HEK293 (cell line): ENCODE measurements around the gene IL10RB.

Source experiments
- CTCF ChIA-PET: fragments of 350-600 bp; formaldehyde crosslinking; extraction: SDS; loops from one replicate; lab custom pipeline; 2021; ENCODE audit warnings: antibody characterized with exemption; lab: Yijun Ruan, JAX
- POLR2A ChIA-PET: fragments of 300-600 bp; formaldehyde crosslinking; extraction: SDS; loops from one replicate; lab custom pipeline; 2020; ENCODE audit warnings: antibody characterized with exemption, inconsistent platforms; lab: Yijun Ruan, JAX
- H3K27ac ChIP-seq: fragments of 200-500 bp; sonication (Bioruptor generic); 2 replicates; pipeline ENCODE4 v1.5.1; 2014; ENCODE audit warnings: low read depth, low read length, control low read depth, inconsistent platforms; ENCODE audit errors: extremely low read depth
- H3K36me3 ChIP-seq, 2 experiments: fragments of 200-500 bp in 1 of 2; sonication (Bioruptor generic) in 1 of 2; 1 replicate in 1 of 2; 2 replicates in 1 of 2; pipeline ENCODE4 v1.5.1; 2014 to 2017; ENCODE audit warnings: inconsistent platforms in 2 of 2, low read length in 2 of 2; ENCODE audit not compliant: control insufficient read depth in 2 of 2, insufficient read depth in 1 of 2
- H3K4me1 ChIP-seq: fragments of 200-500 bp; sonication (Bioruptor generic); 2 replicates; pipeline ENCODE4 v1.5.1; 2014; ENCODE audit warnings: mild to moderate bottlenecking, low read length, inconsistent platforms; ENCODE audit not compliant: control insufficient read depth, insufficient read depth
- H3K4me3 ChIP-seq: 2 replicates; pipeline ENCODE4 v1.5.1; 2011; ENCODE audit warnings: low read depth, mild to moderate bottlenecking, control low read depth, low read length, moderate library complexity
- H3K9me3 ChIP-seq: fragments of 200-500 bp; sonication (Bioruptor generic); 2 replicates; pipeline ENCODE4 v1.5.1; 2014; ENCODE audit warnings: low read depth, low read length, inconsistent platforms; ENCODE audit not compliant: control insufficient read depth, insufficient read depth
- GLIS1 ChIP-seq: fragments of 450-650 bp; formaldehyde crosslinking; IDR thresholded peaks from 2 replicates; pipeline ENCODE4 v1.5.1; 2016; ENCODE audit warnings: missing biosample characterization, missing genetic modification characterization
- KLF10 ChIP-seq: fragments of 450-650 bp; IDR thresholded peaks from 2 replicates; pipeline ENCODE4 v1.5.1; 2018; ENCODE audit warnings: missing biosample characterization, mild to moderate bottlenecking, missing genetic modification characterization
- RBAK ChIP-seq: fragments of 450-650 bp; formaldehyde crosslinking; IDR thresholded peaks from 2 replicates; pipeline ENCODE4 v1.5.1; 2016; ENCODE audit warnings: missing biosample characterization, missing genetic modification characterization
- SCRT1 ChIP-seq: fragments of 450-650 bp; formaldehyde crosslinking; IDR thresholded peaks from 2 replicates; pipeline ENCODE4 v1.5.1; 2016; ENCODE audit warnings: missing biosample characterization, missing genetic modification characterization, borderline replicate concordance
- SCRT2 ChIP-seq: fragments of 450-650 bp; formaldehyde crosslinking; IDR thresholded peaks from 2 replicates; pipeline ENCODE4 v1.5.1; 2016; ENCODE audit warnings: missing biosample characterization, missing genetic modification characterization
- SETDB1 ChIP-seq: IDR thresholded peaks from one replicate; pipeline ENCODE4 v1.6.1; 2017; ENCODE audit warnings: mild to moderate bottlenecking, low read length, moderate library complexity, mixed read lengths; ENCODE audit not compliant: insufficient read length
- ZIC2 ChIP-seq: fragments of 450-650 bp; formaldehyde crosslinking; IDR thresholded peaks from 2 replicates; pipeline ENCODE4 v1.5.1; 2016; ENCODE audit warnings: missing biosample characterization, missing genetic modification characterization
- ZNF121 ChIP-seq: fragments of 450-650 bp; formaldehyde crosslinking; IDR thresholded peaks from 2 replicates; pipeline ENCODE4 v1.5.1; 2016; ENCODE audit warnings: missing biosample characterization, missing genetic modification characterization
- ZNF239 ChIP-seq: fragments of 450-650 bp; formaldehyde crosslinking; IDR thresholded peaks from 2 replicates; pipeline ENCODE4 v1.5.1; 2016; ENCODE audit warnings: missing biosample characterization, missing genetic modification characterization
- ZNF274 ChIP-seq, 2 experiments: fragments of 200-500 bp in 1 of 2; fragments of 450-650 bp in 1 of 2; sonication (Bioruptor generic) in 1 of 2; formaldehyde crosslinking in 1 of 2; IDR thresholded peaks; 2 replicates each; pipeline versions ENCODE4 v1.5.1 to v1.6.1; 2014 to 2016; ENCODE audit warnings: borderline replicate concordance in 1 of 2, inconsistent platforms in 1 of 2, low read length in 1 of 2, missing biosample characterization in 1 of 2, missing genetic modification characterization in 1 of 2
- ZNF335 ChIP-seq: fragments of 450-650 bp; formaldehyde crosslinking; conservative IDR thresholded peaks from 2 replicates; pipeline ENCODE4 v1.5.1; 2016; ENCODE audit warnings: missing biosample characterization, missing genetic modification characterization
- ZNF404 ChIP-seq: fragments of 450-650 bp; formaldehyde crosslinking; IDR thresholded peaks from 2 replicates; pipeline ENCODE4 v1.5.1; 2017; ENCODE audit warnings: missing biosample characterization, missing genetic modification characterization
- ZNF623 ChIP-seq: fragments of 450-650 bp; formaldehyde crosslinking; IDR thresholded peaks from 2 replicates; pipeline ENCODE4 v1.5.1; 2016; ENCODE audit warnings: missing biosample characterization, missing genetic modification characterization
- ZNF639 ChIP-seq: fragments of 450-650 bp; formaldehyde crosslinking; IDR thresholded peaks from 2 replicates; pipeline ENCODE4 v1.5.1; 2016; ENCODE audit warnings: missing biosample characterization, missing genetic modification characterization

Gene IL10RB

DNA sequence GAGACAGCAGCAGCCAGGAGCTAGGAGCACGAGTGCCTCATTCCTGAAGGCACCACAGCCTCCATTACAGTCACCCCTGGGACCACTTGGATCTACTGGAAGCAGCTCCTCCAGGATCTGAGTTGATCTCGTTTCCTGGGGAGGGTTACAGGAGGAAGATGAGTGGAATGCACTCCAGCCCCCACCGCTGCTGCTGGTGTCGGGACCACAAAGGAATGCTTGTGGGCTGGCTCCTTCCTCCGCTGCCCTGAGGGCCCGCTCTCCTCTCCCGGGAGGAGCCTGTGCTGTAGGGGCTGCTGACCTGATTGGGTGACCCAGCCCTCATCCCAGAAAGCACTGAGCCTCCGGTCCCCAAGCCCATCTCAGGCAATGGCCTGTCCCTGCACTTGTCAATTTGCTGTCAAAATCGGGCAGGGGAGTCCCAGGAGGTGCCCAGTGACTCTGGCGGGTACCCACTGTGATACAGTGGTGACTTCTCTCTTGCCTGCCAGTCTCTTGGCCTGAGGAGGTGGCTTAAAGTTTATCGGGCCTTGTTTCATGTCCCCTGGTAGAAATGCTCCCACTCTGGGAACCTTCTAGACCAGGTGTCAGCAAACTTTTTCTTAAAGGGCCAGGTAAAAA, 23.1 kb downstream of the IL10RB start:
- Histone ChIP-seq H3K4me3 (no peak overlapping the region), H3K4me1 (peaks cover 11% of the 10 kb centered on the region), H3K9me3 (no peaks in the 10 kb centered on the region), H3K36me3 (peaks cover 6 to 57% of the 10 kb centered on the region in 2 experiments; a peak in 2 of 3 replicates), H3K27ac (no peak overlapping the region)
- POLR2A ChIA-PET: interaction anchor here (1.6 kb wide), 1 partner anchor 36 kb away, joined by 4 read pairs; the partner anchor contains the start of gene IFNAR1
- CTCF ChIA-PET: interaction anchor here (0.6 kb wide), 1 partner anchor 288 kb away, joined by 3 read pairs; no protein-coding TSS in a partner anchor
- TF ChIP-seq ZNF121: no peak
- no peak for TF ChIP-seq ZNF404 (tag by site-specific recombination)
- no peak for TF ChIP-seq ZNF274 (IDR thresholded peaks at IDR 0.05; ENCODE audit: low read length)
- TF ChIP-seq ZNF274 (tag by site-specific recombination; IDR thresholded peaks at IDR 0.05; ENCODE audit: borderline replicate concordance): no peak
- TF ChIP-seq, all 188 proteins: peak for 0

GRCh38 chr21:33290441-33290840, 24.3 kb downstream of the IL10RB start:
- peaks cover 11% of the 10 kb centered on the region for H3K4me1 ChIP-seq
- no peak overlapping the region for H3K4me3 ChIP-seq
- CTCF ChIA-PET: no interaction called here
- H3K36me3 ChIP-seq: peaks cover 3 to 47% of the 10 kb centered on the region in 2 experiments; a peak in 2 of 3 replicates
- H3K27ac ChIP-seq: no peak overlapping the region
- POLR2A ChIA-PET: no interaction called here
- no peaks in the 10 kb centered on the region for H3K9me3 ChIP-seq
- peak; percentile 29; the same call in 1 of the 2 replicates for TF ChIP-seq ZIC2 (tag by site-specific recombination)
- no peak for TF ChIP-seq SCRT1 (tag by site-specific recombination)

- ChIA-PET POLR2A (no interaction called here), CTCF (interaction anchor here (0.6 kb wide), 1 partner anchor 36 kb away, joined by 4 read pairs; no protein-coding TSS in a partner anchor)
- no peak overlapping the region for H3K4me3 ChIP-seq
- TF ChIP-seq ZNF639: no peak
- TF ChIP-seq ZNF239: no peak
- no peak for TF ChIP-seq ZNF623
- no peak for TF ChIP-seq ZNF335
- TF ChIP-seq KLF10: no peak
- no peak for TF ChIP-seq SCRT2 (tag by site-specific recombination)
- TF ChIP-seq SETDB1: no peak
- TF ChIP-seq RBAK (tag by site-specific recombination): no peak
- H3K9me3 ChIP-seq: no peaks in the 10 kb centered on the region
- H3K36me3 ChIP-seq: peaks cover 6 to 46% of the 10 kb centered on the region in 2 experiments; a peak in 2 of 3 replicates
- no peak overlapping the region for H3K27ac ChIP-seq
- H3K4me1 ChIP-seq: peaks cover 6% of the 10 kb centered on the region
Measured at GRCh38 chr21:33291686-33292085, 25.5 kb downstream of the IL10RB start.

- H3K4me3 ChIP-seq: no peak overlapping the region
- no peaks in the 10 kb centered on the region for H3K9me3 ChIP-seq
- POLR2A ChIA-PET: no interaction called here
- H3K36me3 ChIP-seq: peaks cover 9 to 46% of the 10 kb centered on the region in 2 experiments; a peak in 2 of 3 replicates
- CTCF ChIA-PET: no interaction called here
- 0 out of 2 replicates have a peak, but pooled peaks have one; percentile 22 for TF ChIP-seq GLIS1
- no peak for TF ChIP-seq ZNF121
- H3K4me1 ChIP-seq: no peaks in the 10 kb centered on the region
- H3K27ac ChIP-seq: no peak overlapping the region
Measured at GRCh38 chr21:33292724-33293123, 26.6 kb downstream of the IL10RB start.
